OCI-LY1 (cell line): Measurements from ENCODE around the gene LARP1B.

ENCODE experiments used
- H2AFZ ChIP-seq: fragments of 200-600 bp; sonication (generic), shearing (Covaris generic); 2 replicates; pipeline ENCODE4 v1.6.0; 2014; ENCODE audit warnings: antibody characterized with exemption, mild to moderate bottlenecking, low read length
- H3F3A ChIP-seq: fragments of 200-600 bp; sonication (generic), shearing (Covaris generic); 2 replicates; pipeline ENCODE4 v1.6.0; 2014; ENCODE audit warnings: mild to moderate bottlenecking, antibody characterized with exemption, low read length, moderate library complexity; ENCODE audit not compliant: insufficient read depth
- H3K27ac ChIP-seq: fragments of 200-600 bp; sonication (generic); 2 replicates; pipeline ENCODE4 v1.5.1; 2014; ENCODE audit warnings: low read length, mixed run types, mild to moderate bottlenecking, low read depth; ENCODE audit not compliant: poor library complexity, severe bottlenecking
- H3K27me3 ChIP-seq: fragments of 200-600 bp; sonication (generic); 2 replicates; pipeline ENCODE4 v1.6.0; 2014; ENCODE audit warnings: antibody characterized with exemption, mild to moderate bottlenecking, low read length, moderate library complexity; ENCODE audit not compliant: insufficient read depth
- H3K36me3 ChIP-seq: fragments of 200-600 bp; sonication (generic); 2 replicates; pipeline ENCODE4 v1.6.1; 2014; ENCODE audit warnings: mild to moderate bottlenecking, antibody characterized with exemption, low read length, moderate library complexity, mixed read lengths; ENCODE audit not compliant: insufficient read depth
- H3K4me1 ChIP-seq: fragments of 200-600 bp; sonication (generic); 2 replicates; pipeline ENCODE4 v1.5.1; 2014; ENCODE audit warnings: mild to moderate bottlenecking, low read length, moderate library complexity; ENCODE audit not compliant: insufficient read depth, severe bottlenecking
- H3K4me2 ChIP-seq: fragments of 200-600 bp; sonication (generic), shearing (Covaris generic); 2 replicates; pipeline ENCODE4 v1.6.1; 2014; ENCODE audit warnings: low read length
- H3K4me3 ChIP-seq: fragments of 200-600 bp; sonication (generic); 2 replicates; pipeline ENCODE4 v1.5.1; 2014; ENCODE audit warnings: low read length, low read depth, mild to moderate bottlenecking, mixed read lengths; ENCODE audit not compliant: poor library complexity, severe bottlenecking
- H3K79me2 ChIP-seq: fragments of 200-600 bp; shearing (Covaris generic); 2 replicates; pipeline ENCODE4 v1.6.1; 2016; ENCODE audit warnings: mixed run types, low read length, mixed read lengths; ENCODE audit not compliant: insufficient read depth
- H3K9ac ChIP-seq: fragments of 200-600 bp; sonication (generic), shearing (Covaris generic); 2 replicates; pipeline ENCODE4 v1.6.1; 2014; ENCODE audit warnings: mild to moderate bottlenecking, low read length, mixed read lengths
- H3K9me2 ChIP-seq: fragments of 200-600 bp; sonication (generic), shearing (Covaris generic); 2 replicates; pipeline ENCODE4 v1.6.1; 2014; ENCODE audit warnings: low read depth, mild to moderate bottlenecking, low read length, mixed read lengths
- H3K9me3 ChIP-seq: fragments of 200-600 bp; shearing (Covaris generic); 2 replicates; pipeline ENCODE4 v1.6.1; 2014; ENCODE audit warnings: low read length, mixed read lengths
- H4K20me1 ChIP-seq: fragments of 200-600 bp; sonication (generic), shearing (Covaris generic); 2 replicates; pipeline ENCODE4 v1.6.0; 2016; ENCODE audit warnings: mild to moderate bottlenecking, low read length; ENCODE audit not compliant: insufficient read depth
- EZH2 ChIP-seq: fragments of 200-600 bp; sonication (generic), shearing (Covaris generic); IDR thresholded peaks from 2 replicates; pipeline ENCODE4 v1.8.0; 2017; ENCODE audit warnings: borderline replicate concordance, mixed run types, mild to moderate bottlenecking, antibody characterized with exemption, low read length, moderate library complexity, mixed read lengths
- TF ChIP-seq, protein P1 (sequence below): fragments of 200-600 bp; sonication (generic), shearing (Covaris generic); IDR thresholded peaks from 2 replicates; pipeline ENCODE4 v1.5.1; 2017; ENCODE audit warnings: mild to moderate bottlenecking, antibody characterized with exemption, low read length, moderate library complexity, mixed read lengths

The LARP1B gene

DNA sequence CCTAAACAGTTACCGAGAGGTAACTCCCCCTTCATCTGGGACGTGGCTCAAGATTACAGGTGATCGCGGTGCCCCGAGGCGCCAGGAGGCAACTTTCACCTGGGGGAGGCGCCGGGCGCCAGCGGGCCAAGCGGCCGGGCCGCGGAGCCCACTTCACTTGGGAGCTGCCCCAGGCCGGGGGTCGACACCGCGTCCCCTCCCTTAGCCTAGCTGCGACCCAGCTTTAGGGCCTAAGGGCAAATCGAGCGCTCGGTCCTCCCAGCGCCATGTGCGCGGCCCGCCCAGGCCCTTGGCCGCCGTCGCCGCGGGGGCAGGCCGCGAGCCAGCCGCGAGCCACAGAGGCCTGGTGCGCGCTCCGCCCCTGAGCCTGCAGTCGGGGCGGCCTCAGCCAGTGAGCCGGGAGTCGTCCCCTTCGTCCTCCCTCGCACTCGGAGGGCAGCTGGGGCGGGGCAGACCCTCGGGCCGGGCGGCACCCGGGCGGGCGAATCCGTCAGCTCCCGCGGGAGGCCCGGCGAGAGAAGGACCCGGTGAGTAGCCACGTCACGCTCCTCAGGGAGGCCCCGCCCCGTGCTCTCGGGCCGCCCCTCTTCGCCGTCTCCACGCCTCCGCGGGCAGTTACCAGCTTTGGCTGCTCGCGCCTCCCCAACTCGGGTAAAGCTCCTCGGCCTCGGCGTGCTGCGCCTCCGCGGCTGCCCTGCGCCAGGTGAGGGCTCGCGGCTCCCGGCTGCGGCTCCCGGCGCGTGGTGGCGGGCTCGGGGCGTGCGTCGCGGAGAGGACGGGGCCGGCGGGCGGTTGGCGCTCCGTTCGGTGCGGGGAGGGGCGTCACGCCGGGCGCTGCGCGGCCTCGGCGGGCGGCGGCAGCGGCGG, at the start of gene LARP1B:
Gene LARP1B (plus strand): TSS at position 614 of the 867 bp plus-strand sequence. CDS start 13,640 bp downstream, outside the sequence.
- H3F3A ChIP-seq: no peaks in the 10 kb centered on the region
- no peak for TF ChIP-seq EZH2
- TF ChIP-seq, protein P1, sequence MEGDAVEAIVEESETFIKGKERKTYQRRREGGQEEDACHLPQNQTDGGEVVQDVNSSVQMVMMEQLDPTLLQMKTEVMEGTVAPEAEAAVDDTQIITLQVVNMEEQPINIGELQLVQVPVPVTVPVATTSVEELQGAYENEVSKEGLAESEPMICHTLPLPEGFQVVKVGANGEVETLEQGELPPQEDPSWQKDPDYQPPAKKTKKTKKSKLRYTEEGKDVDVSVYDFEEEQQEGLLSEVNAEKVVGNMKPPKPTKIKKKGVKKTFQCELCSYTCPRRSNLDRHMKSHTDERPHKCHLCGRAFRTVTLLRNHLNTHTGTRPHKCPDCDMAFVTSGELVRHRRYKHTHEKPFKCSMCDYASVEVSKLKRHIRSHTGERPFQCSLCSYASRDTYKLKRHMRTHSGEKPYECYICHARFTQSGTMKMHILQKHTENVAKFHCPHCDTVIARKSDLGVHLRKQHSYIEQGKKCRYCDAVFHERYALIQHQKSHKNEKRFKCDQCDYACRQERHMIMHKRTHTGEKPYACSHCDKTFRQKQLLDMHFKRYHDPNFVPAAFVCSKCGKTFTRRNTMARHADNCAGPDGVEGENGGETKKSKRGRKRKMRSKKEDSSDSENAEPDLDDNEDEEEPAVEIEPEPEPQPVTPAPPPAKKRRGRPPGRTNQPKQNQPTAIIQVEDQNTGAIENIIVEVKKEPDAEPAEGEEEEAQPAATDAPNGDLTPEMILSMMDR: no peak
- no peaks in the 10 kb centered on the region for H3K27me3 ChIP-seq
- H2AFZ ChIP-seq: 0 out of 2 replicates have a peak within 1 kb of the TSS, but pooled peaks have one; percentile 26
- peaks cover 15% of the 10 kb centered on the region for H3K79me2 ChIP-seq
- H3K9me3 ChIP-seq: no peaks in the 10 kb centered on the region
- H3K4me1 ChIP-seq: peaks cover 25% of the 10 kb centered on the region
- H3K4me2 ChIP-seq: peak within 1 kb of the TSS; percentile 78
- no peaks in the 10 kb centered on the region for H3K36me3 ChIP-seq
- peak within 1 kb of the TSS; percentile 40 for H3K27ac ChIP-seq
- no peaks in the 10 kb centered on the region for H4K20me1 ChIP-seq
- peak within 1 kb of the TSS; percentile 80 for H3K4me3 ChIP-seq
- no peaks in the 10 kb centered on the region for H3K9me2 ChIP-seq
- peak within 1 kb of the TSS; percentile 77 for H3K9ac ChIP-seq

DNA sequence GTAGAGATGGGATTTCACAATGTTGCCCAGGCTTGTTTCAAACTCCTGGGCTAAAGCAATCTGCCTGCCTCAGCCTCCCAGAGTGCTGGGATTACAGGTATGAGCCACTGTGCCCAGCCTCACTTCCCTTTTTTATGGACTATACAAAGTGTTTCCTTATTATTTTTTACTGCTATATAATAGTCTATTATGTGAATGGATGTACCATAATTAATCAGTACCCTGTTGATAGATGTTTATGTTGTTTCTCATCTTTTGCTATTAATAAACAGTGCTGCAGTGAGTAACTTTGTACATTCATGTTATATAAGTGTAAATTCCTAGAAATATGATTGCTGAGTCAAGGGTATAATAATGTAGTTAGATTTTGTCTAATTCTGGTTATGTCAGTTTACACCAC, 35.8 kb upstream of the LARP1B start:
- Histone ChIP-seq H3K9me2 (no peaks in the 10 kb centered on the region), H3K36me3 (peaks cover 58% of the 10 kb centered on the region), H4K20me1 (no peaks in the 10 kb centered on the region), H3K27me3 (no peaks in the 10 kb centered on the region), H3K27ac (no peak overlapping the region), H3K4me3 (no peak overlapping the region), H2AFZ (no peak overlapping the region), H3K4me2 (no peak overlapping the region), H3F3A (no peaks in the 10 kb centered on the region), H3K79me2 (no peaks in the 10 kb centered on the region), H3K4me1 (no peaks in the 10 kb centered on the region), H3K9ac (no peak overlapping the region), H3K9me3 (no peaks in the 10 kb centered on the region)
- no peak for TF ChIP-seq EZH2

GRCh38 chr4:128029907-128030306, 31.2 kb upstream of the LARP1B start:
- peaks cover 18% of the 10 kb centered on the region for H3K36me3 ChIP-seq
- H3K27ac ChIP-seq: no peak overlapping the region
- no peaks in the 10 kb centered on the region for H3K27me3 ChIP-seq
- H2AFZ ChIP-seq: no peak overlapping the region
- H3K4me2 ChIP-seq: no peak overlapping the region
- H3F3A ChIP-seq: no peaks in the 10 kb centered on the region
- H3K9me2 ChIP-seq: no peaks in the 10 kb centered on the region
- H3K9ac ChIP-seq: no peak overlapping the region
- H3K79me2 ChIP-seq: no peaks in the 10 kb centered on the region
- no peaks in the 10 kb centered on the region for H4K20me1 ChIP-seq
- H3K9me3 ChIP-seq: no peaks in the 10 kb centered on the region
- no peak for TF ChIP-seq EZH2
- TF ChIP-seq, protein P1: no peak
- H3K4me1 ChIP-seq: no peaks in the 10 kb centered on the region
- no peak overlapping the region for H3K4me3 ChIP-seq
